WTC11 (cell line): ENCODE results near the gene SYT7.

Source experiments
- ATF3 ChIP-seq: sonication (generic); formaldehyde crosslinking; conservative IDR thresholded peaks from 2 replicates; pipeline ENCODE4 v1.8.1; 2022; ENCODE audit warnings: mild to moderate bottlenecking, missing genetic modification reagents
- ATF6 ChIP-seq: sonication (generic); formaldehyde crosslinking; IDR thresholded peaks from 2 replicates; pipeline ENCODE4 v1.8.1; 2023; ENCODE audit warnings: mild to moderate bottlenecking, missing genetic modification reagents
- CTCF ChIP-seq: fragments of 200-600 bp; IDR thresholded peaks from 2 replicates; pipeline ENCODE4 v1.8.0; 2022; ENCODE audit warnings: antibody characterized with exemption
- ELF4 ChIP-seq: sonication (generic); formaldehyde crosslinking; IDR thresholded peaks from 2 replicates; pipeline ENCODE4 v1.8.1; 2022; ENCODE audit warnings: low read depth, mild to moderate bottlenecking, moderate library complexity, missing genetic modification reagents
- FOXK1 ChIP-seq: sonication (generic); formaldehyde crosslinking; IDR thresholded peaks from 2 replicates; pipeline ENCODE4 v1.8.0; 2022; ENCODE audit warnings: mild to moderate bottlenecking, moderate library complexity, missing genetic modification reagents
- FOXP1 ChIP-seq: sonication (generic); formaldehyde crosslinking; IDR thresholded peaks from 2 replicates; pipeline ENCODE4 v1.8.0; 2022; ENCODE audit warnings: missing genetic modification reagents, mild to moderate bottlenecking, moderate library complexity, borderline replicate concordance
- IRF2 ChIP-seq: sonication (generic); formaldehyde crosslinking; IDR thresholded peaks from 2 replicates; pipeline ENCODE4 v1.8.0; 2022; ENCODE audit warnings: low read depth, missing genetic modification reagents, borderline replicate concordance
- NFYB ChIP-seq: sonication (generic); formaldehyde crosslinking; conservative IDR thresholded peaks from 2 replicates; pipeline ENCODE4 v1.8.0; 2022; ENCODE audit warnings: low read depth, missing genetic modification reagents
- PRDM15 ChIP-seq: sonication (generic); formaldehyde crosslinking; IDR thresholded peaks from 2 replicates; pipeline ENCODE4 v1.8.0; 2022; ENCODE audit warnings: missing genetic modification reagents
- SMAD3 ChIP-seq: sonication (generic); formaldehyde crosslinking; IDR thresholded peaks from 2 replicates; pipeline ENCODE4 v1.8.0; 2022; ENCODE audit warnings: missing genetic modification reagents, mild to moderate bottlenecking, borderline replicate concordance
- ZBTB43 ChIP-seq: sonication (generic); formaldehyde crosslinking; IDR thresholded peaks from 2 replicates; pipeline ENCODE4 v1.8.1; 2023; ENCODE audit warnings: mild to moderate bottlenecking, missing genetic modification reagents
- ZNF263 ChIP-seq: sonication (generic); formaldehyde crosslinking; IDR thresholded peaks from 2 replicates; pipeline ENCODE4 v1.8.1; 2022; ENCODE audit warnings: low read depth, mild to moderate bottlenecking, moderate library complexity, missing genetic modification reagents

GRCh38 chr11:61547246-61547645 is 33.6 kb downstream of the SYT7 start:
- TF ChIP-seq CTCF (no peak), NFYB (CRISPR knock-in tag) (no peak), IRF2 (CRISPR knock-in tag) (no peak), ELF4 (no peak), SMAD3 (no peak), PRDM15 (no peak), ZBTB43 (CRISPR knock-in tag) (no peak), ATF3 (CRISPR knock-in tag) (no peak), ATF6 (CRISPR knock-in tag) (no peak), FOXK1 (CRISPR knock-in tag) (no peak), FOXP1 (CRISPR knock-in tag) (no peak), ZNF263 (CRISPR knock-in tag) (no peak)
